ENCODE results near the gene CCDC15. TPM values are rescaled to one million over a fixed set of nuclear protein-coding genes. Genes with fewer than 3 reads are reported as not detected.

Gene CCDC15
- total and polyA plus RNA-seq, 2 of the 13 experiments (the other 11 are each of a cell fraction or from before 2014, with no cell fraction given) = 2.2 to 4.6 TPM

DNA sequence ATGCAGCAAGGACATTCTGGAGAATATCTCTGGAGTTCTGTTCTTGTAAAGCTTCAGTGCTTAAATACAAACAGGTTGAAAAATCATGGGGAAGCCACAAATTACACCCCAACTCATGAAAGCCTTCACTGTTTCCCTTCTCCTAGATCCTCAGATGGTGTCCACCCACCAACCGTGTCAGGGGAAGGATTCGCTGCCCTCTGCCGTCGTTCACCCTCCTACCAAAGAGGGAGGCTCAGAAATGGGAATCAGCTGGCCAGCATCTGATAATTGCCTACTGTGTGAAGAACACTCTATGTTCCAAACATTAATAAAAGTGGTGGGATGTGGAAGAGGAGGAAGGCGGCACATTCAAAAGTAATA is 10.8 kb upstream of the CCDC15 start (continued):
- TF ChIP-seq, protein P1, sequence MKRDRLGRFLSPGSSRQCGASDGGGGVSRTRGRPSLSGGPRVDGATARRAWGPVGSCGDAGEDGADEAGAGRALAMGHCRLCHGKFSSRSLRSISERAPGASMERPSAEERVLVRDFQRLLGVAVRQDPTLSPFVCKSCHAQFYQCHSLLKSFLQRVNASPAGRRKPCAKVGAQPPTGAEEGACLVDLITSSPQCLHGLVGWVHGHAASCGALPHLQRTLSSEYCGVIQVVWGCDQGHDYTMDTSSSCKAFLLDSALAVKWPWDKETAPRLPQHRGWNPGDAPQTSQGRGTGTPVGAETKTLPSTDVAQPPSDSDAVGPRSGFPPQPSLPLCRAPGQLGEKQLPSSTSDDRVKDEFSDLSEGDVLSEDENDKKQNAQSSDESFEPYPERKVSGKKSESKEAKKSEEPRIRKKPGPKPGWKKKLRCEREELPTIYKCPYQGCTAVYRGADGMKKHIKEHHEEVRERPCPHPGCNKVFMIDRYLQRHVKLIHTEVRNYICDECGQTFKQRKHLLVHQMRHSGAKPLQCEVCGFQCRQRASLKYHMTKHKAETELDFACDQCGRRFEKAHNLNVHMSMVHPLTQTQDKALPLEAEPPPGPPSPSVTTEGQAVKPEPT (CRISPR knock-in tag; IDR thresholded peaks at IDR 0.05; ENCODE audit: low read depth) = no peak
- TF ChIP-seq, protein P2, sequence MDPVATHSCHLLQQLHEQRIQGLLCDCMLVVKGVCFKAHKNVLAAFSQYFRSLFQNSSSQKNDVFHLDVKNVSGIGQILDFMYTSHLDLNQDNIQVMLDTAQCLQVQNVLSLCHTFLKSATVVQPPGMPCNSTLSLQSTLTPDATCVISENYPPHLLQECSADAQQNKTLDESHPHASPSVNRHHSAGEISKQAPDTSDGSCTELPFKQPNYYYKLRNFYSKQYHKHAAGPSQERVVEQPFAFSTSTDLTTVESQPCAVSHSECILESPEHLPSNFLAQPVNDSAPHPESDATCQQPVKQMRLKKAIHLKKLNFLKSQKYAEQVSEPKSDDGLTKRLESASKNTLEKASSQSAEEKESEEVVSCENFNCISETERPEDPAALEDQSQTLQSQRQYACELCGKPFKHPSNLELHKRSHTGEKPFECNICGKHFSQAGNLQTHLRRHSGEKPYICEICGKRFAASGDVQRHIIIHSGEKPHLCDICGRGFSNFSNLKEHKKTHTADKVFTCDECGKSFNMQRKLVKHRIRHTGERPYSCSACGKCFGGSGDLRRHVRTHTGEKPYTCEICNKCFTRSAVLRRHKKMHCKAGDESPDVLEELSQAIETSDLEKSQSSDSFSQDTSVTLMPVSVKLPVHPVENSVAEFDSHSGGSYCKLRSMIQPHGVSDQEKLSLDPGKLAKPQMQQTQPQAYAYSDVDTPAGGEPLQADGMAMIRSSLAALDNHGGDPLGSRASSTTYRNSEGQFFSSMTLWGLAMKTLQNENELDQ (CRISPR knock-in tag; IDR thresholded peaks at IDR 0.05; ENCODE audit: borderline replicate concordance) = no peak
- no peak for TF ChIP-seq CCAR2 (optimal IDR thresholded peaks at IDR 0.05; ENCODE audit: low read depth, low read length)
- no peak for TF ChIP-seq RFXAP (CRISPR knock-in tag; IDR thresholded peaks at IDR 0.05; ENCODE audit: borderline replicate concordance)
- no peak for TF ChIP-seq MZF1 (CRISPR knock-in tag; IDR thresholded peaks at IDR 0.05; ENCODE audit: borderline replicate concordance)
- no peak for TF ChIP-seq NR2F6 (IDR thresholded peaks at IDR 0.05)
- TF ChIP-seq NR2F6 (CRISPR knock-in tag; IDR thresholded peaks at IDR 0.05) = 0 out of 2 replicates have a peak, but pooled peaks have one; percentile 4
- no peak for TF ChIP-seq TBL1XR1 (IDR thresholded peaks at IDR 0.05; ENCODE audit: borderline replicate concordance, low read length, partially characterized antibody)
- TF ChIP-seq ZKSCAN1 (IDR thresholded peaks at IDR 0.05; ENCODE audit: low read length) = no peak
- no peak for TF ChIP-seq CBX2 (IDR thresholded peaks at IDR 0.05; ENCODE audit: low read depth, low read length)
- no peak for TF ChIP-seq CBX2 (CRISPR knock-in tag; IDR thresholded peaks at IDR 0.05; ENCODE audit: low read depth)
- TF ChIP-seq TP53 (CRISPR knock-in tag; conservative IDR thresholded peaks at IDR 0.05) = no peak
- TF ChIP-seq ZNF333 (CRISPR knock-in tag; IDR thresholded peaks at IDR 0.05; ENCODE audit: borderline replicate concordance) = no peak
- no peak for TF ChIP-seq NKX3-1 (CRISPR knock-in tag; IDR thresholded peaks at IDR 0.05)
- no peak for TF ChIP-seq CCDC6 (CRISPR knock-in tag; IDR thresholded peaks at IDR 0.05)
- no peak for TF ChIP-seq ZNF251 (CRISPR knock-in tag; IDR thresholded peaks at IDR 0.05)
- no peak for TF ChIP-seq GFI1 (CRISPR knock-in tag; IDR thresholded peaks at IDR 0.05; ENCODE audit: borderline replicate concordance)
- TF ChIP-seq, protein P3, sequence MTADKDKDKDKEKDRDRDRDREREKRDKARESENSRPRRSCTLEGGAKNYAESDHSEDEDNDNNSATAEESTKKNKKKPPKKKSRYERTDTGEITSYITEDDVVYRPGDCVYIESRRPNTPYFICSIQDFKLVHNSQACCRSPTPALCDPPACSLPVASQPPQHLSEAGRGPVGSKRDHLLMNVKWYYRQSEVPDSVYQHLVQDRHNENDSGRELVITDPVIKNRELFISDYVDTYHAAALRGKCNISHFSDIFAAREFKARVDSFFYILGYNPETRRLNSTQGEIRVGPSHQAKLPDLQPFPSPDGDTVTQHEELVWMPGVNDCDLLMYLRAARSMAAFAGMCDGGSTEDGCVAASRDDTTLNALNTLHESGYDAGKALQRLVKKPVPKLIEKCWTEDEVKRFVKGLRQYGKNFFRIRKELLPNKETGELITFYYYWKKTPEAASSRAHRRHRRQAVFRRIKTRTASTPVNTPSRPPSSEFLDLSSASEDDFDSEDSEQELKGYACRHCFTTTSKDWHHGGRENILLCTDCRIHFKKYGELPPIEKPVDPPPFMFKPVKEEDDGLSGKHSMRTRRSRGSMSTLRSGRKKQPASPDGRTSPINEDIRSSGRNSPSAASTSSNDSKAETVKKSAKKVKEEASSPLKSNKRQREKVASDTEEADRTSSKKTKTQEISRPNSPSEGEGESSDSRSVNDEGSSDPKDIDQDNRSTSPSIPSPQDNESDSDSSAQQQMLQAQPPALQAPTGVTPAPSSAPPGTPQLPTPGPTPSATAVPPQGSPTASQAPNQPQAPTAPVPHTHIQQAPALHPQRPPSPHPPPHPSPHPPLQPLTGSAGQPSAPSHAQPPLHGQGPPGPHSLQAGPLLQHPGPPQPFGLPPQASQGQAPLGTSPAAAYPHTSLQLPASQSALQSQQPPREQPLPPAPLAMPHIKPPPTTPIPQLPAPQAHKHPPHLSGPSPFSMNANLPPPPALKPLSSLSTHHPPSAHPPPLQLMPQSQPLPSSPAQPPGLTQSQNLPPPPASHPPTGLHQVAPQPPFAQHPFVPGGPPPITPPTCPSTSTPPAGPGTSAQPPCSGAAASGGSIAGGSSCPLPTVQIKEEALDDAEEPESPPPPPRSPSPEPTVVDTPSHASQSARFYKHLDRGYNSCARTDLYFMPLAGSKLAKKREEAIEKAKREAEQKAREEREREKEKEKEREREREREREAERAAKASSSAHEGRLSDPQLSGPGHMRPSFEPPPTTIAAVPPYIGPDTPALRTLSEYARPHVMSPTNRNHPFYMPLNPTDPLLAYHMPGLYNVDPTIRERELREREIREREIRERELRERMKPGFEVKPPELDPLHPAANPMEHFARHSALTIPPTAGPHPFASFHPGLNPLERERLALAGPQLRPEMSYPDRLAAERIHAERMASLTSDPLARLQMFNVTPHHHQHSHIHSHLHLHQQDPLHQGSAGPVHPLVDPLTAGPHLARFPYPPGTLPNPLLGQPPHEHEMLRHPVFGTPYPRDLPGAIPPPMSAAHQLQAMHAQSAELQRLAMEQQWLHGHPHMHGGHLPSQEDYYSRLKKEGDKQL (CRISPR knock-in tag; IDR thresholded peaks at IDR 0.05; ENCODE audit: low read depth) = no peak
- no peak for TF ChIP-seq ZNF567 (CRISPR knock-in tag; IDR thresholded peaks at IDR 0.05; ENCODE audit: borderline replicate concordance)
- peak; percentile 64 for TF ChIP-seq TFAP4 (IDR thresholded peaks at IDR 0.05; ENCODE audit: borderline replicate concordance, low read depth)

All from HepG2 (cell line).